IPS-18a (cell line): ENCODE data around the gene ACIN1.
A peak's percentile ranks its signal among the peaks of the same experiment; 100 is the strongest.

Source experiments
- H3K27ac ChIP-seq: one replicate; pipeline ENCODE4 v1.5.1; 2013; ENCODE audit warnings: low read length
- H3K27me3 ChIP-seq: one replicate; pipeline ENCODE4 v1.6.1; 2013; ENCODE audit warnings: mild to moderate bottlenecking, low read length; ENCODE audit not compliant: control insufficient read depth, insufficient read depth
- H3K36me3 ChIP-seq: one replicate; pipeline ENCODE4 v1.6.1; 2013; ENCODE audit warnings: low read depth, low read length; ENCODE audit not compliant: control insufficient read depth
- H3K4me1 ChIP-seq: one replicate; pipeline ENCODE4 v1.6.1; 2013; ENCODE audit warnings: low read depth, low read length; ENCODE audit not compliant: control insufficient read depth
- H3K4me3 ChIP-seq: one replicate; pipeline ENCODE4 v1.5.1; 2013; ENCODE audit warnings: low read length
- H3K9ac ChIP-seq: one replicate; pipeline ENCODE4 v1.6.1; 2013; ENCODE audit warnings: mild to moderate bottlenecking, low read length, moderate library complexity
- H3K9me3 ChIP-seq: one replicate; pipeline ENCODE4 v1.6.1; 2013; ENCODE audit warnings: low read depth, low read length; ENCODE audit not compliant: control insufficient read depth

The ACIN1 gene

DNA sequence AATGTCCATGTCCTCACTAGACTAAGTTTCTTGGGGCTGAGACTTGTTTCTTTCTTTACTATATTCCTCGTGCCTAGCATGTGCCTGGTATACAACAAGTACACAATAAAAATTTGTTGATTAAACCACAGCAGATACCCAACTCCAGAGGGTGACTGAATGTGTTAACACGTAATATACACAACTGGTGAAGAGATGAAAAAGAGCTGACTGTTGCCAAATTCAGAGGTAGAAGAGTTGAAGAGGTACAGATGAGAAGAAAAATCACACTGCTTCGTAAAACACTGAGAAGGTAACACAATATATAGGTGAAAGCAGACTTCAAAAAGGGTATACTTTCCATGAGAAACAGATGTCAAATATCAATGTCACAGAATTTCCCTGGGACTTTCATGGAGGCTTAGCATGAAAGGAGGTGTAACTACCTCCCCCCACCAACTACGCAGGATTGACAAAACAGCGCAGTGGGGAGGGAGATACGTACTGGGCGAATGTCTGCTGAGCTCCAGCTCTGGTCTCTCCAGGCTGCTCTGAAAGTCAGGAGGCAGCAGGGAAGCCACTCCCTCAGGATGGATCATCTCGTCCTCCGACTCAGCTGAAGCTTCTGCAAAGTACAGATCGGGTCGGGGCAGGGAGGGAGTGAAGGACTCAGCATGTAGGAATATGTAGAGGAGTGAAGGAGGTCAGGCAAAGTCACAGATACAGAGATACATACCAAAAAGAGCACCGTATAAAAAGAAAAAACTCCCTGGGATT lies 5.3 kb downstream of the ACIN1 start:
- no peak overlapping the region for H3K9ac ChIP-seq
- H3K36me3 ChIP-seq, result peaks cover 77% of the 10 kb centered on the region

DNA sequence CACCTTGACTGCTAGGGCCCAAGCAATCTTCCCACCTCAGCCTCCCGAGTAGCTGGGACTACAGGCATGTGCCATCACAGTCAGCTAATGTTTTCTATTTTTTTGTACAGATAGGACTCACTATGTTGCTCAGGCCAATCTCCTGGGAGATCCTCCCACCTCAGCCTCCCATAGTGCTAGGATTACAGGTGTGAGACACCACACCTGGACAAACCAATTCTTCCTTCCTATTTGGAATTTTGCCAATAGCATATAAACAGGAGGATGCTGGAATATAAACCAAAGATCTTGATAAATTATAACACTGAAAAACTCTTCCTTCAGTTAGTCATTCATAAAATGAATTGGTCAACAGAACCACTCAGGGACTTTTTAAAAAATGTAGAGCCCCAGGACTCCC lies 8.4 kb downstream of the ACIN1 start:
- Histone ChIP-seq H3K9me3 (no peaks in the 10 kb centered on the region), H3K27me3 (no peaks in the 10 kb centered on the region), H3K36me3 (peaks cover 73% of the 10 kb centered on the region), H3K27ac (no peak overlapping the region), H3K4me3 (no peak overlapping the region), H3K9ac (no peak overlapping the region), H3K4me1 (no peaks in the 10 kb centered on the region)

More for the DNA sequence above, 5.3 kb downstream of the ACIN1 start:
- Histone ChIP-seq H3K27ac (no peak overlapping the region), H3K9me3 (no peaks in the 10 kb centered on the region), H3K4me1 (peaks cover 7% of the 10 kb centered on the region), H3K4me3 (no peak overlapping the region), H3K27me3 (no peaks in the 10 kb centered on the region)

DNA sequence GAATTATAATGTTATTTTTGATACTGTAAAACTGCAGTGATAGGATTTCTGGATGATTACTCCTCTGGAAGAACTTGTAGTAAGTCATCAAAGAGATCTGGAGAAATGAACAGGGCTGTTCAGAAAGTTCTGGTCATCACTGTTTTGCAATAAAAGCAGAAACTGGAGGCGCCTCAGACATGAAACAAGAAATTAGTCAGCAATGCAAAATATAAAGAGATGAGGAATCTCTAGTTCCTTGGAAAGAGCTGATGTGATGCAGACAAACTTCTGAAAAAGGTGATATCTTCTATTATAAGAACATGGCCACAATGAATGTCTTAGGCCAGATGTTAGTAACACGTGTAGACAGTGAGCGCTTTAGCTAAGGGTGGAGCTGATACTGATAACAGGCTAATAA lies 9.5 kb downstream of the ACIN1 start:
- Histone ChIP-seq H3K27me3 (no peaks in the 10 kb centered on the region), H3K4me1 (no peaks in the 10 kb centered on the region), H3K9me3 (no peaks in the 10 kb centered on the region), H3K27ac (no peak overlapping the region), H3K36me3 (peaks cover 78% of the 10 kb centered on the region), H3K4me3 (no peak overlapping the region), H3K9ac (no peak overlapping the region)

DNA sequence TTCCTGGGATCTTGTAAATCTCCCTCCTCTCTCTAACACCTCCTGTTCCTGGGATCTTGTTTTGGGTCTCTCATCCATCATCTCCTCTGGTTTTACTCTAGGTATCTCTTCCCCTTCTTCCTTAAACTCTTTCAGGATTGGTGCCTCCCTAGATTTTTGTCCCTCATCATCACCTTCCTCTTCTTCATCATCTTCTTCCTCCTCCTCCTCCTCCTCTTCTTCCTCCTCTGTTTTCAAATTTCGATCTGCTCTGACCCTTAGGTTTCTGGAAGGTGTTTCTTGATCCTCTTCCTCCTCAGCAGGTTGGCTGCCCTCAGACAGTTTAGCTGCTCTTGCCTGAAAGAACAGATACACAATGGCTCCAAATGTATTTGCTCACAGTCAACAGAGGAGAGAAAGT lies 14.5 kb downstream of the ACIN1 start:
- Histone ChIP-seq H3K9me3 (no peaks in the 10 kb centered on the region), H3K4me1 (no peaks in the 10 kb centered on the region), H3K27me3 (no peaks in the 10 kb centered on the region), H3K4me3 (no peak overlapping the region), H3K9ac (no peak overlapping the region), H3K36me3 (peaks cover 78% of the 10 kb centered on the region), H3K27ac (no peak overlapping the region)

DNA sequence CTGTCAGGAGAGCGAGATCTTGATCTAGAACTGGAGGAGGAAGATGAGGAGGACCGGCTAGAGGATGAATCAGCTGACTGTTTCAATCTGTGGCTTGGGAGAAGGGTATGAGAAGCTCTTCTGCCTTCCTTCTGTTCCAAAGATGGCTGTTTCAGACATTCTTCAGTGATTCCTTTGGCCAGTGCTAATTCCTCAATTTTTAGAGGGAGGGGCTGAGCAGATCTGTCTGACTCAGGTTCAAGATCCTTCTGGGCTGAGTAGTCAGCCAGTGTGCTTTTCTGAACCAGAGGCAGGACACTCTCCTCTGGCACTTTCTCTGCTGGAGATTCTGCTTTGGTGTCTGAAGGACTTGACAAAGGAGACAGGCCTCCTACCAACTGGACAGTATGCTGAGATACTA lies 15.2 kb downstream of the ACIN1 start:
- H3K4me1 ChIP-seq, result no peaks in the 10 kb centered on the region
- no peak overlapping the region for H3K27ac ChIP-seq
- peaks cover 82% of the 10 kb centered on the region for H3K36me3 ChIP-seq
- H3K9me3 ChIP-seq, result no peaks in the 10 kb centered on the region
- no peak overlapping the region for H3K9ac ChIP-seq
- H3K4me3 ChIP-seq, result no peak overlapping the region
- H3K27me3 ChIP-seq, result no peaks in the 10 kb centered on the region

DNA sequence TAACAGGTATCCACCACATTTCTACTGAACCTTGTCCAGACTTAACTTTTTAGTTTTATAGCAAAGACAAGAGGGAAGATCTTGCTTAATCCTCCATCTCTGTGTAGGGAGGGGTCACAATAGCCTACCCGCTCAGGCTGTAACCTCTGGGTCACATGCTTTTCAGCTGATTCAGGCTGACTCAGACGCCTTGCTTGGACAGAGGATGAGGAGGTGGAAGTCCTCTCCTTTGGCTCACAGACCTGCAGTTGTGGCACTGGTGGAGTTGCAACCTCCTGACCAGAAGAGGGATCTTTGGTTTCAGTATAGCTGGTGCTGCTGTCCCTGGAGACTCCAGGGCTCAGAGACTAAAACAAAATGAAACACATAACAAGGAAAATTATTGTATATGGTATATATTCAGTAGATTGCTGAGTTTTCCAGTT lies 16.2 kb downstream of the ACIN1 start:
- Histone ChIP-seq H3K36me3 (peaks cover 90% of the 10 kb centered on the region), H3K9me3 (no peaks in the 10 kb centered on the region), H3K4me3 (no peak overlapping the region), H3K9ac (no peak overlapping the region), H3K27me3 (no peaks in the 10 kb centered on the region), H3K27ac (no peak overlapping the region), H3K4me1 (no peaks in the 10 kb centered on the region)

DNA sequence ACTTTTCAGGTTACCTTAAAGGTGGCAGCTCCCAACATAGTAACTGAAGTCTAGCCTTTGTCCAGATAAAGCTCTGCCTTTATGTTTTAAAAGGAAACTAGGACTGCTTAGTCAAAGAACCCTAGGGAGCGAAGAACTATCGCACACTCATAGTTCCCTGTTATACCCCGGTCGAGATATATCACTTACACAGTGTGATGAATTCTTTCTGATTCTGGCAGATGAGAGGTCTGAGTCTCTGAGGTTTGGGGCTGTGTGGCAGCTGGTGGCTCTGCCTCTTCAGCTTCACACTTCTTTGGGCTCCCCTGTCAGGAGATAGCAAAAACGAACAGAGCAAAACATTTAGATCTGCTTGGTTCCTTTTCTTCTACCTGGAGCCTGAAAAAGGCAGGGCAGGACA lies 17.0 kb downstream of the ACIN1 start:
- Histone ChIP-seq H3K27me3 (no peaks in the 10 kb centered on the region), H3K9me3 (no peaks in the 10 kb centered on the region), H3K4me3 (no peak overlapping the region), H3K36me3 (peaks cover 91% of the 10 kb centered on the region), H3K9ac (no peak overlapping the region), H3K27ac (no peak overlapping the region), H3K4me1 (peaks cover under 1% of the 10 kb centered on the region)

DNA sequence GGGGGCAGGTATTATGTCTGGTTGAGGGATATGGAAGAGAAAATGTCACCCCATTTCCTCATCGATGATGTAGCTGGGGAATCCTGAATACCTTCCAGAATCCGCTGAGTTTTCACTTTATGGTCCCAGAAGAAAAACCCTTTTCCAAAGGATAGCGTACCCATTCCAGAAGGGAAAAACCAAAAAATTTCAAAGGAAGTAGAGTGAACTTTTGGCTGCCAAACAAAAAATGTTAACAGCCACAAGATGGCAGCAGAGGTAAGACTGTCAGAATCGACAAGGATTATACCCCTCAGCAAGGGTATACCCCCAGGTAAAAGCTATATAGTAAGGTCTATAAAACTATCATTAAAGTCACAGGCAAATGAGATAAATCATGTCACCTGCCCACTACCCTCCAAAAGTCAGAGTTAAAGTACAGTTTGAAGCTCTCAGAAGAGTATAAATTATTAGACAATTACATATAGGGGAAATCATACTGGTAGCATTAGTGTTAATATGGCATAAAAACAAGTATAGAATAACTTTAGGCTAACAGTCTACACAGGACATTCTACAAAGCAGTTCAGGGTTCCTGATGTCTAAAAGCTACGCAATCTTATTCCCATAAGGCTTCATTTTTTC lies 18.0 kb downstream of the ACIN1 start:
- Histone ChIP-seq H3K27me3 (no peaks in the 10 kb centered on the region), H3K9ac (no peak overlapping the region), H3K4me1 (peaks cover 12% of the 10 kb centered on the region), H3K4me3 (no peak overlapping the region), H3K9me3 (no peaks in the 10 kb centered on the region), H3K27ac (no peak overlapping the region), H3K36me3 (peaks cover 92% of the 10 kb centered on the region)

DNA sequence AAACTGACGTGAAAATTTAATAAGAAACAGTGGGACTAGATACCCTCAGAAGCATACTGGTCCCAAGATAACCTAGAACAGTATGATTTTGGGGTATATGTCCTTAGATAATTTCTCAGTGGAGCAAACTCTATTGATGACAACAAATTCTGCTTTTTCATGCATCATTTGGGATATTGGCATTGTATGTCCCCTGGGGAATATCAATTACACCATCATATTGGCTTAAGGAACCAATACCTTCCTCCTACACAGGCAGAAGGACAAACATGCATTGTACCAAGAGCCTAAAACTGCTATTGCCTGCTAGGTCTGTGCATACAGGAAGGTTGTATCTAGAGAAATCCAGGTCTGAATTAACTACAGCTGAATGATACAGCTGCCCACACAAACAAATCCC lies 20.0 kb downstream of the ACIN1 start:
- H3K27ac ChIP-seq, result no peak overlapping the region
- H3K36me3 ChIP-seq, result peaks cover 72% of the 10 kb centered on the region
- H3K4me1 ChIP-seq, result peaks cover 19% of the 10 kb centered on the region
- no peaks in the 10 kb centered on the region for H3K27me3 ChIP-seq
- H3K4me3 ChIP-seq, result no peak overlapping the region
- H3K9me3 ChIP-seq, result no peaks in the 10 kb centered on the region
- no peak overlapping the region for H3K9ac ChIP-seq

DNA sequence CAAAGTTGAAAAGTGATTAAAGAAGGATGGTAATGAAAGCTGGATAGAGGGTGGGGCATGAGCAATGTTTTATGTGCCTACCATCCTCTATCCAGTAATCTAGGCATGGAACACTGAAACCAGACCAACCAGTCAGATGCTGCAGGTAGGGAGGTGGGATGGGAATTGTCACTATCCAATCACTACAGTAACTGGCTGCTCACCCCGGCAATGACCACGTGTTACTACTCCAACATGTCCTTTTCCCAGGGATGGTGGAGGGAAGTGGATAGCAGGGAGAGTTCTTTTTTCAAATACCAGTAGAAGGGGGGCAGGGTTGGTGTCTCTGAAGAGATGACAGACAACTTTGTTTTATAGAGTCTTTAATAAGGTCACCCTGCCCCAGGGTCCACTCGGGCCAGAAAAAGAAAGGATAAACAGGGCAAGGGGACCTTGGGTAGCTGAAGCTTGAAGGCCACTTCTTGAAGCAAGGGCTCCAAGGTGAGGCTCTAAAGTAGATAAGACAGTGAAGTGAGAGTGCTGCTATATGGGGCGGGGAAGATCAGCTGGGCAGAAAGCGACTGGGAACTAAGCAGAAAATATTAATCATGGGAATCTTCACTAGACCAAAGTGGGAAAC lies 22.9 kb downstream of the ACIN1 start:
- H3K9ac ChIP-seq, result no peak overlapping the region
- H3K9me3 ChIP-seq, result no peaks in the 10 kb centered on the region
- peaks cover 33% of the 10 kb centered on the region for H3K4me1 ChIP-seq
- no peak overlapping the region for H3K27ac ChIP-seq
- peak overlapping the region; percentile 83 for H3K4me3 ChIP-seq
- H3K27me3 ChIP-seq, result no peaks in the 10 kb centered on the region
- H3K36me3 ChIP-seq, result peaks cover 67% of the 10 kb centered on the region

DNA sequence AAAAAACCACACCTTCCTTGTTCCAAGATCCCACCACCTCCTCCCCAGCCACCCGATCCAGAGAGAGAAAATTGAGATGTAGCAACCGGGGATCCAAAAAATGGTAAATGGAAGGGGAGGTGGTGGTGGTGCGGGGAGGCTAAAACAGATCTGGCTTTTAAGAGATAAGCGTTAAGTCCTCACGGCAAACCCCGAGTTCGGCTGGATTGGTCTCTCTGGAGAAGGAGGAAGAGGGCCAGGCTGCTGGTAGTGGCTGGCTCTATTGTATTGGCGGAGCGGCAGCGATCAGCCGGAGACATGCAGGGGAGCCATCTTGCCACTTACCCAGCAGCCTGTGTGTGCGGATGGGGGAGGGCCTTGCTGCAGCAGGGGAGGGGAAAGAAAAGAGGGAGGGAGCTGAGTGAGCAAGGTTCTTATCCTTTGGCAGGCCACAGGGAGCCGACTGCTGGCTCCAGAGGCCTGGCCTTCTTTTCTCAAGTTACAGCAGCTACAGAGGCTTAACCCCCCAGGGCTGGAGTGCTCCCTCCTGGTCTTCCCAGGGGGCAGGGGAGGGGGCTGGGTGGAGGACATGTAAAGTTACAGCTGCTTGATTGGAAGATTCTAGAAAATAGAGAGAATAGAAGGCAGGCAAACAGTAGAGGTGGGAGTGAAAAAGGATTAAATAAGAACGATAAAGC lies 23.6 kb downstream of the ACIN1 start:
- Histone ChIP-seq H3K4me1 (peaks cover 33% of the 10 kb centered on the region), H3K27me3 (no peaks in the 10 kb centered on the region), H3K9ac (peak overlapping the region; percentile 88), H3K36me3 (peaks cover 67% of the 10 kb centered on the region), H3K4me3 (peak overlapping the region; percentile 83), H3K27ac (peak overlapping the region; percentile 66), H3K9me3 (no peaks in the 10 kb centered on the region)
